Glutamatergic neuron (in vitro differentiated cells): Measurements from ENCODE around the gene RICTOR. TPM values are rescaled to one million over a fixed set of nuclear protein-coding genes. Genes with fewer than 3 reads are reported as not detected.
A peak's percentile ranks its signal among the peaks of the same experiment; 100 is the strongest.

Source experiments
- DNase-seq: peaks from one replicate; pipeline ENCODE4 v3.0.0; 2022
- H3K27ac Mint-ChIP-seq: one replicate; pipeline ENCODE4 v1.8.0; 2020; ENCODE audit warnings: mild to moderate bottlenecking, mixed read lengths, inconsistent platforms; ENCODE audit not compliant: unreplicated experiment
- H3K27me3 Mint-ChIP-seq: one replicate; pipeline ENCODE4 v1.8.0; 2020; ENCODE audit warnings: mild to moderate bottlenecking, moderate library complexity, mixed read lengths, inconsistent platforms; ENCODE audit not compliant: unreplicated experiment
- H3K36me3 Mint-ChIP-seq: one replicate; pipeline ENCODE4 v1.8.0; 2020; ENCODE audit warnings: mild to moderate bottlenecking, mixed read lengths, inconsistent platforms; ENCODE audit not compliant: unreplicated experiment
- H3K4me1 Mint-ChIP-seq: one replicate; pipeline ENCODE4 v1.8.0; 2020; ENCODE audit warnings: mild to moderate bottlenecking, low read depth, mixed read lengths, inconsistent platforms; ENCODE audit not compliant: unreplicated experiment
- H3K4me3 Mint-ChIP-seq: one replicate; pipeline ENCODE4 v1.8.0; 2020; ENCODE audit warnings: mild to moderate bottlenecking, mixed read lengths, inconsistent platforms; ENCODE audit not compliant: unreplicated experiment
- H3K9me3 Mint-ChIP-seq: one replicate; pipeline ENCODE4 v1.8.0; 2020; ENCODE audit warnings: mild to moderate bottlenecking, moderate library complexity, mixed read lengths, inconsistent platforms; ENCODE audit not compliant: unreplicated experiment
- CTCF ChIP-seq: fragments of 200-600 bp; sonication (generic); IDR thresholded peaks from one replicate; pipeline ENCODE4 v1.5.0; 2021; ENCODE audit not compliant: partially characterized antibody, unreplicated experiment
- total RNA-seq: library from RNA; stranded (reverse); fragmentation: NEBNext Ultra II Directional; extraction: Animal tissue kit (Norgen Biotek cat#: 25700); gene quantifications from one replicate; pipeline ENCODE4 v1.2.1, GENCODE V29; 2021; ENCODE audit not compliant: unreplicated experiment

RICTOR gene
- total RNA-seq, 1 donor from 2014 or later: 39.3 TPM

- Mint-ChIP-seq H3K27me3 (no peaks in the 10 kb centered on the region), H3K27ac (no peak overlapping the region), H3K9me3 (no peaks in the 10 kb centered on the region), H3K4me1 (no peaks in the 10 kb centered on the region), H3K36me3 (no peaks in the 10 kb centered on the region), H3K4me3 (no peak overlapping the region)
- peak; percentile 72 for TF ChIP-seq CTCF
- DNase-seq: peak; percentile 71
Measured at GRCh38 chr5:38922199-38922598, 152.0 kb downstream of the RICTOR start.

- Mint-ChIP-seq H3K27ac (no peak overlapping the region), H3K27me3 (no peaks in the 10 kb centered on the region), H3K9me3 (peaks cover 3% of the 10 kb centered on the region), H3K4me3 (no peak overlapping the region), H3K4me1 (no peaks in the 10 kb centered on the region), H3K36me3 (no peaks in the 10 kb centered on the region)
- TF ChIP-seq CTCF: no peak
- DNase-seq: no peak
Measured at GRCh38 chr5:38921174-38921573, 153.0 kb downstream of the RICTOR start.

- H3K4me1 Mint-ChIP-seq: no peaks in the 10 kb centered on the region
- no peak overlapping the region for H3K4me3 Mint-ChIP-seq
- H3K36me3 Mint-ChIP-seq: no peaks in the 10 kb centered on the region
- no peaks in the 10 kb centered on the region for H3K27me3 Mint-ChIP-seq
- no peak overlapping the region for H3K27ac Mint-ChIP-seq
- no peak for DNase-seq
- TF ChIP-seq CTCF: no peak
- H3K9me3 Mint-ChIP-seq: peaks cover 3% of the 10 kb centered on the region
Measured at GRCh38 chr5:38916802-38917201, 157.4 kb downstream of the RICTOR start.

GRCh38 chr5:38913714-38914113, 160.5 kb downstream of the RICTOR start:
- H3K9me3 Mint-ChIP-seq: peaks cover 7% of the 10 kb centered on the region
- TF ChIP-seq CTCF: no peak
- no peaks in the 10 kb centered on the region for H3K4me1 Mint-ChIP-seq
- H3K27me3 Mint-ChIP-seq: no peaks in the 10 kb centered on the region
- no peak overlapping the region for H3K27ac Mint-ChIP-seq
- peaks cover 9% of the 10 kb centered on the region for H3K36me3 Mint-ChIP-seq
- no peak overlapping the region for H3K4me3 Mint-ChIP-seq
- no peak for DNase-seq

GRCh38 chr5:38911933-38912332, 162.3 kb downstream of the RICTOR start:
- no peak overlapping the region for H3K4me3 Mint-ChIP-seq
- H3K9me3 Mint-ChIP-seq: peaks cover 7% of the 10 kb centered on the region
- peaks cover 11% of the 10 kb centered on the region for H3K36me3 Mint-ChIP-seq
- H3K4me1 Mint-ChIP-seq: no peaks in the 10 kb centered on the region
- no peaks in the 10 kb centered on the region for H3K27me3 Mint-ChIP-seq
- TF ChIP-seq CTCF: no peak
- no peak for DNase-seq
- no peak overlapping the region for H3K27ac Mint-ChIP-seq
